Skeletal muscle satellite cell (primary cell): Measurements from ENCODE around the gene DHPS.
"Not testable (repeated sequence)": the region's sequence is repeated elsewhere in the genome, so short reads cannot be mapped to it uniquely, and the experiment has no call there.

Source experiments
- H3K27me3 ChIP-seq: 2 replicates; pipeline ENCODE4 v1.7.0; 2013; ENCODE audit warnings: low read length; ENCODE audit not compliant: control insufficient read depth, insufficient read depth
- H3K36me3 ChIP-seq: 2 replicates; pipeline ENCODE4 v1.7.0; 2013; ENCODE audit warnings: mild to moderate bottlenecking, control low read depth, low read length; ENCODE audit not compliant: insufficient read depth
- H3K4me1 ChIP-seq: 2 replicates; pipeline ENCODE4 v1.7.0; 2013; ENCODE audit warnings: low read length; ENCODE audit not compliant: control insufficient read depth, insufficient read depth
- H3K4me2 ChIP-seq: 2 replicates; pipeline ENCODE4 v1.7.0; 2013; ENCODE audit warnings: mild to moderate bottlenecking, low read length
- H3K4me3 ChIP-seq: 2 replicates; pipeline ENCODE4 v1.7.0; 2013; ENCODE audit warnings: low read length
- H3K9ac ChIP-seq: 2 replicates; pipeline ENCODE4 v1.7.0; 2013; ENCODE audit warnings: mild to moderate bottlenecking, low read depth, low read length, moderate library complexity
- H3K9me3 ChIP-seq: replicated peaks from 2 replicates; pipeline ENCODE4 v1.7.0; 2013; ENCODE audit warnings: mild to moderate bottlenecking, control low read depth, low read length

DHPS gene

GRCh38 chr19:12652219-12652618, 29.5 kb downstream of the DHPS start:
- no peaks in the 10 kb centered on the region for H3K9me3 ChIP-seq
- H3K27me3 ChIP-seq, result no peaks in the 10 kb centered on the region
- H3K4me1 ChIP-seq, result peaks cover 7% of the 10 kb centered on the region
- no peak overlapping the region for H3K4me2 ChIP-seq
- no peak overlapping the region for H3K9ac ChIP-seq
- H3K36me3 ChIP-seq, result peaks cover 18% of the 10 kb centered on the region
- no peak overlapping the region for H3K4me3 ChIP-seq

GRCh38 chr19:12649941-12650340, 31.7 kb downstream of the DHPS start:
- peaks cover 7% of the 10 kb centered on the region for H3K4me1 ChIP-seq
- H3K4me3 ChIP-seq, result no peak overlapping the region
- peaks cover 3% of the 10 kb centered on the region for H3K36me3 ChIP-seq
- H3K27me3 ChIP-seq, result no peaks in the 10 kb centered on the region
- H3K9me3 ChIP-seq, result no peaks in the 10 kb centered on the region
- H3K9ac ChIP-seq, result no peak overlapping the region
- no peak overlapping the region for H3K4me2 ChIP-seq

- no peaks in the 10 kb centered on the region for H3K36me3 ChIP-seq
- H3K9ac ChIP-seq, result no peak overlapping the region
- H3K4me1 ChIP-seq, result peaks cover 7% of the 10 kb centered on the region
Observed at GRCh38 chr19:12648088-12648487, 33.6 kb downstream of the DHPS start.

GRCh38 chr19:12647490-12648071, 34.1 kb downstream of the DHPS start:
- peak overlapping the region; percentile 35 for H3K4me2 ChIP-seq
- H3K9me3 ChIP-seq, result no peaks in the 10 kb centered on the region
- H3K4me1 ChIP-seq, result peaks cover 7% of the 10 kb centered on the region
- H3K27me3 ChIP-seq, result no peaks in the 10 kb centered on the region
- peak overlapping the region; percentile 16 for H3K4me3 ChIP-seq
- H3K36me3 ChIP-seq, result no peaks in the 10 kb centered on the region
- H3K9ac ChIP-seq, result no peak overlapping the region

More at GRCh38 chr19:12648088-12648487, 33.6 kb downstream of the DHPS start:
- Histone ChIP-seq H3K9me3 (no peaks in the 10 kb centered on the region), H3K4me2 (peak overlapping the region; percentile 35), H3K4me3 (peak overlapping the region; percentile 16), H3K27me3 (no peaks in the 10 kb centered on the region)

- Histone ChIP-seq H3K9me3 (no peaks in the 10 kb centered on the region), H3K27me3 (no peaks in the 10 kb centered on the region), H3K4me3 (no peak overlapping the region), H3K9ac (no peak overlapping the region), H3K36me3 (no peaks in the 10 kb centered on the region), H3K4me1 (peaks cover 7% of the 10 kb centered on the region), H3K4me2 (no peak overlapping the region)
Observed at GRCh38 chr19:12647047-12647446, 34.6 kb downstream of the DHPS start.

GRCh38 chr19:12646551-12646950, 35.1 kb downstream of the DHPS start:
- Histone ChIP-seq H3K9me3 (no peaks in the 10 kb centered on the region), H3K27me3 (no peaks in the 10 kb centered on the region), H3K4me2 (no peak overlapping the region), H3K4me1 (peaks cover 7% of the 10 kb centered on the region), H3K4me3 (no peak overlapping the region), H3K9ac (no peak overlapping the region), H3K36me3 (no peaks in the 10 kb centered on the region)

- H3K4me1 ChIP-seq, result peaks cover 13% of the 10 kb centered on the region
- not testable (repeated sequence) for H3K4me3 ChIP-seq, H3K4me2 ChIP-seq, H3K9ac ChIP-seq, H3K27me3 ChIP-seq, H3K9me3 ChIP-seq, H3K36me3 ChIP-seq
Observed at GRCh38 chr19:12643716-12644115, 38.0 kb downstream of the DHPS start.

GRCh38 chr19:12642506-12642905, 39.2 kb downstream of the DHPS start:
- Histone ChIP-seq H3K9ac (no peak overlapping the region), H3K36me3 (no peaks in the 10 kb centered on the region), H3K27me3 (no peaks in the 10 kb centered on the region), H3K4me1 (peaks cover 6% of the 10 kb centered on the region), H3K4me3 (no peak overlapping the region), H3K4me2 (no peak overlapping the region), H3K9me3 (no peaks in the 10 kb centered on the region)

GRCh38 chr19:12641456-12641855, 40.2 kb downstream of the DHPS start:
- Histone ChIP-seq H3K36me3 (no peaks in the 10 kb centered on the region), H3K9ac (no peak overlapping the region)

GRCh38 chr19:12639901-12640613, 41.6 kb downstream of the DHPS start:
- no peaks in the 10 kb centered on the region for H3K27me3 ChIP-seq
- peaks cover 6% of the 10 kb centered on the region for H3K4me1 ChIP-seq
- H3K9me3 ChIP-seq, result no peaks in the 10 kb centered on the region
- peak overlapping the region; percentile 60 for H3K4me3 ChIP-seq
- peak overlapping the region; percentile 34 for H3K9ac ChIP-seq
- H3K36me3 ChIP-seq, result no peaks in the 10 kb centered on the region
- H3K4me2 ChIP-seq, result peak overlapping the region; percentile 83

More at GRCh38 chr19:12641456-12641855, 40.2 kb downstream of the DHPS start:
- H3K9me3 ChIP-seq, result no peaks in the 10 kb centered on the region
- no peak overlapping the region for H3K4me2 ChIP-seq
- no peaks in the 10 kb centered on the region for H3K27me3 ChIP-seq
- no peak overlapping the region for H3K4me3 ChIP-seq
- H3K4me1 ChIP-seq, result peaks cover 6% of the 10 kb centered on the region

- no peak overlapping the region for H3K4me3 ChIP-seq
- no peaks in the 10 kb centered on the region for H3K27me3 ChIP-seq
- H3K9me3 ChIP-seq, result no peaks in the 10 kb centered on the region
- no peak overlapping the region for H3K9ac ChIP-seq
- H3K36me3 ChIP-seq, result no peaks in the 10 kb centered on the region
- H3K4me1 ChIP-seq, result peaks cover 6% of the 10 kb centered on the region
- H3K4me2 ChIP-seq, result no peak overlapping the region
Observed at GRCh38 chr19:12638611-12639182, 43.0 kb downstream of the DHPS start.
